ENCODE results near the gene GALNT3. TPM values are rescaled to one million over a fixed set of nuclear protein-coding genes. Genes with fewer than 3 reads are reported as not detected.
A peak's percentile ranks its signal among the peaks of the same experiment; 100 is the strongest.

GALNT3 gene
- total RNA-seq, result 27.8 TPM
- long read RNA-seq, transcript GALNT3-201 (11 exons, 3,868 nt), result major isoform, 31 of 48 reads
- long read RNA-seq, partial matches to known transcripts, result 7 of 48 reads
- long read RNA-seq, other reads (novel, unspliced or antisense), result 10 of 48 reads

GRCh38 chr2:165793779-165794535 lies at the start of gene GALNT3:
TSS of gene GALNT3 (minus strand) at chr2:165794247. CDS start at chr2:165770700, 23,547 bp downstream.
- Histone ChIP-seq H3K36me3 (no peaks in the 10 kb centered on the region), H3K9me3 (no peaks in the 10 kb centered on the region), H3K4me3 (peak within 1 kb of the TSS; percentile 66), H3K27ac (peak within 1 kb of the TSS; percentile 87), H3K27me3 (ENCODE audit: low read depth) (no peaks in the 10 kb centered on the region), H3K4me1 (peaks cover 22% of the 10 kb centered on the region)
- TF ChIP-seq, protein P1, sequence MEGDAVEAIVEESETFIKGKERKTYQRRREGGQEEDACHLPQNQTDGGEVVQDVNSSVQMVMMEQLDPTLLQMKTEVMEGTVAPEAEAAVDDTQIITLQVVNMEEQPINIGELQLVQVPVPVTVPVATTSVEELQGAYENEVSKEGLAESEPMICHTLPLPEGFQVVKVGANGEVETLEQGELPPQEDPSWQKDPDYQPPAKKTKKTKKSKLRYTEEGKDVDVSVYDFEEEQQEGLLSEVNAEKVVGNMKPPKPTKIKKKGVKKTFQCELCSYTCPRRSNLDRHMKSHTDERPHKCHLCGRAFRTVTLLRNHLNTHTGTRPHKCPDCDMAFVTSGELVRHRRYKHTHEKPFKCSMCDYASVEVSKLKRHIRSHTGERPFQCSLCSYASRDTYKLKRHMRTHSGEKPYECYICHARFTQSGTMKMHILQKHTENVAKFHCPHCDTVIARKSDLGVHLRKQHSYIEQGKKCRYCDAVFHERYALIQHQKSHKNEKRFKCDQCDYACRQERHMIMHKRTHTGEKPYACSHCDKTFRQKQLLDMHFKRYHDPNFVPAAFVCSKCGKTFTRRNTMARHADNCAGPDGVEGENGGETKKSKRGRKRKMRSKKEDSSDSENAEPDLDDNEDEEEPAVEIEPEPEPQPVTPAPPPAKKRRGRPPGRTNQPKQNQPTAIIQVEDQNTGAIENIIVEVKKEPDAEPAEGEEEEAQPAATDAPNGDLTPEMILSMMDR (IDR thresholded peaks at IDR 0.05), result no peak
- ATAC-seq (peak; percentile 96), DNase-seq (peak; percentile 94)
- intact Hi-C loops (cut with DNase I), result no loop called here

DNA sequence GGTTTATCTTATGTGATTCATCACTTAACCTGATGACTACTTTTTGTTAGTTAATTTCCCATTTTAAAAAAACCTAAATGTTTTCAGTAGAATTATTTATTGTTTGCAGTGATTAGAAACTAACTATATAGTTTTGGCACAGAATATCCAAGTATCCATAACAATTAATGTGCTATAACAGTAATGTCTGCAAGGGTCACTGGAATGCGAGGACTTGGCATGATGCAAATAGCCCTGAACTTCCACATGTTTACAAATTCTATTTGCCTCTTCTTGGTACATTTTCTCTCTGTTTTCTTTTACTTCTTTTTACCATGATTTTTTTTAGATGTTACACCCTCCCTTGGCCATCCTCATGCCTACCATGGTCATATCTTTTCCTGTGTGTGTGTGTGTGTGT lies 49.3 kb upstream of the GALNT3 start:
- ATAC-seq (no peak), DNase-seq (no peak)
- no peaks in the 10 kb centered on the region for H3K4me1 ChIP-seq
- H3K4me3 ChIP-seq, result no peak overlapping the region
- H3K9me3 ChIP-seq, result no peaks in the 10 kb centered on the region
- no peaks in the 10 kb centered on the region for H3K36me3 ChIP-seq
- TF ChIP-seq, protein P1 (IDR thresholded peaks at IDR 0.05), result no peak
- no peak overlapping the region for H3K27ac ChIP-seq
- no peaks in the 10 kb centered on the region for H3K27me3 ChIP-seq (ENCODE audit: low read depth)
- intact Hi-C loops (cut with DNase I), result no loop called here

GRCh38 chr2:165840333-165840958 lies 46.4 kb upstream of the GALNT3 start:
- Histone ChIP-seq H3K27me3 (ENCODE audit: low read depth) (no peaks in the 10 kb centered on the region), H3K36me3 (no peaks in the 10 kb centered on the region), H3K4me1 (no peaks in the 10 kb centered on the region), H3K27ac (no peak overlapping the region), H3K4me3 (no peak overlapping the region), H3K9me3 (no peaks in the 10 kb centered on the region)
- intact Hi-C loops (cut with DNase I), result no loop called here
- TF ChIP-seq, protein P1 (IDR thresholded peaks at IDR 0.05), result no peak
- no peak for ATAC-seq
- no peak for DNase-seq

DNA sequence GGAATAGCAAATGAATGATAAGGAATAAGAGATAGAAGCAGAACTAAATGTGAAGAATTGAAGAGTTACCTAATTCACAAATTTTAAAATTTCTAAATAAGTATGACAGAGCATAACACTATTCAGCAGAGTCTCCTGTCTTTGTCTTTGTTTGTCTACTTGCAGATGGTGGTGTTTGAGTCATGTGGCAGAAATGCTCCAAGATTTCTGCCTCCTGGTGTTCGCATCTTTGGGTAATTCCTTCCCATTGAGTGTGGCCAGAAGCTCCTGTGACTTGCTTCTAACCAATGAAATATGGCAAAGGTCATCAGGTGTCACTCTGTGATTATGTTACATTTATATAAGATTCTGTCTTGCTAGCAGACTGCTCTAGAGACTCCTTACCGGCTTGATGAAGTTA lies 45.6 kb upstream of the GALNT3 start:
- no peaks in the 10 kb centered on the region for H3K27me3 ChIP-seq (ENCODE audit: low read depth)
- no peaks in the 10 kb centered on the region for H3K4me1 ChIP-seq
- H3K4me3 ChIP-seq, result no peak overlapping the region
- H3K36me3 ChIP-seq, result no peaks in the 10 kb centered on the region
- DNase-seq (no peak), ATAC-seq (no peak)
- no peak overlapping the region for H3K27ac ChIP-seq
- TF ChIP-seq, protein P1 (IDR thresholded peaks at IDR 0.05), result no peak
- intact Hi-C loops (cut with DNase I), result no loop called here
- H3K9me3 ChIP-seq, result no peaks in the 10 kb centered on the region

DNA sequence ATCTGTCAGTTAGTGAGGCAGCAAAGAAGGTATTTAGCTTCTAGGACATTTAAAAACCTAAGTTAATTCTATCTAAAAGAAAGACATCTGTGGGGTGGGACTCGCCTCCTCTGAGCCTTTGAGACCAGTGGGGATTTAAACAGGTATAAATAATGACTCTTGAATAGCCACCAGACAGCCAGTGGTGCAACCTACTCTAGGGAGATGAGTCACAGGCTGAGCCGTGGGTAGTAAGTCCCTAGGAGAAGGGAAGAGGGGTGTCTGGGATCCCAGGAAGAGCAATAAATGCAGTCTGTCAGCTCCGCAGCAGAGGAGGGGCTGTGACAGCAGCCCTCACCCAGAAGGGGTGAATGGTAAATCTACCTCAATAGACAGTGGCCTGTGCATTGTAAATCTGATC lies 43.1 kb upstream of the GALNT3 start:
- Histone ChIP-seq H3K4me3 (no peak overlapping the region), H3K9me3 (no peaks in the 10 kb centered on the region), H3K4me1 (no peaks in the 10 kb centered on the region), H3K27me3 (ENCODE audit: low read depth) (no peaks in the 10 kb centered on the region), H3K27ac (no peak overlapping the region), H3K36me3 (no peaks in the 10 kb centered on the region)
- ATAC-seq, result no peak
- intact Hi-C loops (cut with DNase I), result no loop called here
- DNase-seq, result no peak
- TF ChIP-seq, protein P1 (IDR thresholded peaks at IDR 0.05), result no peak

Measured in lower lobe of right lung (tissue), 2 donors.